Inflammatory macrophage (primary cell): ENCODE data around the gene NAGS.
A peak's percentile ranks its signal among the peaks of the same experiment; 100 is the strongest.
"Not testable (repeated sequence)": the region's sequence is repeated elsewhere in the genome, so short reads cannot be mapped to it uniquely, and the experiment has no call there.

Experiments
- DNase-seq, 2 donors: peaks; one replicate each; pipeline ENCODE4 v3.0.0-alpha.2; 2020 to 2022

Gene NAGS

GRCh38 chr17:43984521-43984920, 19.9 kb upstream of the NAGS start:
- DNase-seq: no peak

DNA sequence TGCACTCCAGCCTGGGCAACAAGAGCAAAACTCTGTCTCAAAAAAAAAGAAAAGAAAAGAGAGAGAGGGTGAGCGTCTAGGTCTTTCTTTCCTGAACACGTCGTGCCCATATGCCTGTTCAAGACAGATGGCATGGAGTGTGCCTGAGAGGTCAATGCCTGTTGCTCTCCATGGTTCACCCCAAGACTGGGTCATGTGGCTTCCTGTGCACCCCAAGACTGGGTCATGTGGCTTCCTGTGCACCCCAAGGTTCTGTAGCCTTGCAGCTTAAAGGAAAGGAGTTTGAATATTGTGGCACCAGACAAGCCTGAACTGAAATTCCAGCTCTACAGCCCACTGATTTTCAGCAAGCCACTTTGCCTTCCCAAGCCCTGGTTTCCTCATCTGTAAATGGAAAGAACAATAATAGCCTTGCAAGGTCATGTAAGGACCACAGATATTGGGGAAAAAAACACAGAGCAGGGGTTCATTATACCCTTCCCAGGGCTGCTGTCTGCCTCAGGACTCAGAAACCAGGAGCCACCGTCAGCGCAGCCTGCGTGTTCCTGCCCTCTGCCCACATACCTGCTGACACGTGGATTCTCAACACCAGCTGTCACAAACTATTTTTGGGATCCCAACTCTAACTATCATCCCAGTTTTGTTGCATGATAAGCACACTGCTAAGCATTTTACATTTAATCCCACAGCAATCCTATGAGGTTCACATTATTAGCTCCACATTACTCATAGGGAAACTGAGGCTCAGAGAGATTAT, 18.0 kb upstream of the NAGS start:
- no peak for DNase-seq

DNA sequence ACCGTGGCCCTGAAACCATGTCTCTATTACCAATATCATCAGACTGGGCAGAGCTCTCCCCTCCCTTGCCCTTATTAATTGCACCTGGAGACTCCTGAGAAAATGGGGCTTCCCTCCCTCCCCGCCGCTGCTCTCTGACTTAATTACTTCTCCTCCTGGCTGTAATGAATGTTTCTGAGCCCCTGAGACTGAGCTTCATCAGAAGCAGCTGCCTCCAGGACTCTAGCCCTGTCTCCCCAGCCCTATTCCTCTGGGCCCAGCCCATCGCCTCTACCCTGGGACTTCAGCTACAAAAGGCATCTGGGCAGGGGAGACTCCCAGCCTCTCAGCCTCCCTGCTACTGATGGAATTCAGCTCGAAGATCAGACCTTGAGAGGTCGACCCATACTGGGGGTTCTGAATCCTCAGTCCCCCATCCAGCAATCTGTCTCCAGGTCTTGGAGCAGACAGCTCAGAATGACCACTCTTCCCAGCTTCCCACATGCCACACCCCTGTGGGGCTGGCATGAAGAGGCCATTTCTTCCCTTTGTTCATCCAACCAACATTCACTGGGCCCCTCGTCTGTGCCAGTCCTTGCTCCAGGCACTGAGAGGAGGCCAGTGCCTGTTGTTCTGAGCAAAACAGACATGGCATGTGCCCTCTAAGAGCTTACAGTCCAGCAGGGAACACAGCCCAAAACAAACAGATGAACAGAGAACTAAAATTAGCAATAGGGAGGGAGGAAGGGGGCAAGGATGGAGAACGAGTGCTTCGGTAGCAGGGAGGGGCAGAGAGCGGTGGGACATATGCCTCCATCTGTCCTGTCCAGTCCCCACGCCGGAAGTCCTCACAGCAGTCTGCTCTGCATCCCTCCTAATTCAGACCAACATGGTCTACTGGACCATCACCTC, 17.0 kb upstream of the NAGS start:
- DNase-seq: no peak

- DNase-seq: no peak
These were observed 16.1 kb upstream of the NAGS start for GRCh38 chr17:43988301-43988700.

DNA sequence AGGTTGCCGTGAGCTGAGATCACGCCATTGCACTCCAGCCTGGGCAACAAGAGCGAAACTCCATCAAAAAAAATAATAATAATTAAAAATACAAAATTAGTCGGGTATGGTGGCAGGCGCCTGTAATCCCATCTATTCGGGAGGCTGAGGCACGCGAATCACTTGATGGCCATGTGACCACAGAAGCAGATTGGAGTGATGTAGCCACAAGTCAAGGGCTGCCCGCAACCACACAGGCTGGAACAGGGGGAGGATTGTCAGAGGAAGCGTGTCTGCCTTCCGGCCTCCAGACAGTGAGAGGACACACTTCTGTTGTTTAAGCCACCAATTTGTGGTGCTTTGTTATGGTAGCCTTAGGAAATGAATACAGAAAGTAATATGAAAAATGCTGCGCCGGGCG, 11.8 kb upstream of the NAGS start:
- DNase-seq: no peak

DNA sequence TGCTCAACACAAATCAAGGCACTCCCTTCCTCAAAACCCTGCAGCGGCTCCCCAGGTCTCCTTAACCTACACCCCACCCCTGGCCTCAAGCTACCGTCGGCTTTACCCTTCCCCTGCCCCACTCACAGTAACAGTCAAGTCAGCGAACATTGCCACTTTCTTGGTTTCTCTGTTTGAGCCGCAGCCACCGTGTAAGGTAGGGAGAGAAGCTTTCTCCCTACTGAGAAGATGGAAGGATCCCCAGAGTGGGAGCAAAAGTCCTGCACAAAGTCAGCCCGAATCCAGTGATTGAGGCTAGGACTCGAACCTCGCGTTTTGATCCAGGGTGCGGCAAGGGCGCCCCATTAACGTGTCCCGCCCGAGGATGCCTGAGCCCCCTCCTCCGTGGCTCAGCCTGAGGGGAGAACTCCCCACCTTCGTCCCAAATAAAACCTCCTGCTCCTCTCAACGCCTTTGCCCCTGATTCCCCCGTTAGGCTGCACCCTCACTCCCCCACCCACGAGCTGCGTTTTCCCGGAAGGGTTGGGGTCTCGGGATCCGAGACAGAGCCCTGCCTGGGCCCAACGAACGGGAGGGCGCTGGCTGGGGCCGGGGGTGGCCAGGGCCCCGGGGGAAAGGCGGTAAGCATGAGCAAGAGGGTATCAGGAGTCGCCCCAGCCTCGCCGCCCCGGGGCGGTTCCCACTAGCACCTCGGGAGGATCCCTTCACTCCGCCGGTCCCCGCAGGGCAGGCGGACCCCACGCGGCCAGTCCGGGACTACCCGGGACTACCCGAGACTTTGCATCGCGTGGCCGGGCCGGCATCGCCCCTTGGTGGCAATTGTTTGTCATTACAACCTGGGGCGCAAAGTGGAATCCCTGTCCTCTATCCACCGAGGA, 9.9 kb upstream of the NAGS start:
- peak; percentile 48 to 67 for DNase-seq

- DNase-seq: no peak
These were observed 9.3 kb upstream of the NAGS start for GRCh38 chr17:43995150-43995471.

DNA sequence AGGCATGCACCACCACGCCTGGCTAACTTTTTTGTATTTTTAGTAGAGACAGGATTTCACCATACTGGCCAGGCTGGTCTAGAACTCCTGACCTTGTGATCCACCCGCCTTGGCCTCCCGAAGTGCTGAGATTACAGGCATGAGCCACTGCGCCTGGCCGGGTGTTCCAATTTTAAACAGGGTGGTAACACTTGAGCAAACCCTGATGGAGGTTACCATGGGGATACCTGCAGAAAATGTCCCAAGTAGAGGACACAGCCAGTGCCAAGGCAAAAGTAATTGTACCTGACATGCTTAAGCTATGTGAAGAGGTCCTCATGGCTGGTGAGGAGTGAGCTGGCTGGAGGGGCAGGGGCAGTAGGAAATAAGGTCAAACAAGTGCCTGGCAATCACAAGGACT, 7.2 kb upstream of the NAGS start:
- DNase-seq: not testable (repeated sequence)

- peak; percentile 55 to 60 for DNase-seq
These were observed 5.9 kb upstream of the NAGS start for GRCh38 chr17:43998552-43998951.

DNA sequence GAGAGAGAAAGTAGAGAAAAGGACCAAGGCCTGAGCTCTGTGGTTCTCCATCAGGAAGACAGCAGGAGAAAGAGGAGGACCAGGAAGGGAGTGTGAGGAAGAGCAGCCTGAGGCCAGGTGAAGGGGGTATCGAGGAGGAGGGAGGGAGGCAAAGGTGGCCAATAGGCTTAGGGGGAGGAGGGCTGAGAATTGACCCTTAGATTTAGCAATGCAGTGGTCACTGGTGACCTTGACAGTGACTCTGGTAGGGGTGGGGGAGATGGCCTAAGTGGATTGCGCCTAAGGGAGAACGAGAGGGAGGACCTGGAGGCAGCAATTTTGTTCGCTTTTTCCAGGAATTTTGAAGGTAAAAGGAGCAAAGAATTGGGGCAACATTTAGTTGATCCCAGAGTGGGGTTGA, 5.4 kb upstream of the NAGS start:
- DNase-seq: no peak

DNA sequence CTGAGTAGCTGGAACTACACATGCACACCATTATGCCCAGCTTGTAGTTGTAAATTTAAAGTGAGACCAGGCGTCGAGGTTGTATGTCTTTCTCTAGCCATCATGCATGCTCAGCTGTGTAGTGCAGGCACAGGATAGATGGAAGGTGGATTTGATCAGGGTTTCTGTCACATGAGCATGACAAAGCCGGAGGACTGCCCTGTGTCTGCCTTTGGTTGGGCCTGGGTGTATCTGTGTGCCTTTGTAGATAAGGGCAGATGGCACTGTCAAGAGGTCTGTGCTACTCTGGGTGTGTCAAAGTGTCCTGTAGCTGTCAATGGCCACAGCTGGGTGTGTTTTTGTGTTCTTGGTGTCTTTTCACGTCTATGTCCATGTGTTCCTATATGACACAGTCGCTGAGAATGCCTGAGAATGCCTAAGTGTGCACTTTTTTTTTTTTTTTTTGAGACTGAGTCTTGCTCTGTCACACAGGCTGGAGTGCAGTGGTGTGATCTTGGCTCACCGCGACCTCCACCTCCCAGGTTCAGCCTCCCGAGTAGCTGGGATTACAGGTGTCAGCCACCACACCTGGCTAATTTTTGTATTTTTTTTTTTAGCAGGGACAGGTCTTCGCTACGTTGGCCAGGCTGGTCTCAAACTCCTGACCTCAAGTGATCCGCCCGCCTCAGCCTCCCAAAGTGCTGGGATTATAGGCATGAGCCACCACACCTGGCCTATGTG, 4.1 kb upstream of the NAGS start:
- no peak for DNase-seq

- DNase-seq: no peak
These were observed 3.5 kb upstream of the NAGS start for GRCh38 chr17:44000871-44001460.

DNA sequence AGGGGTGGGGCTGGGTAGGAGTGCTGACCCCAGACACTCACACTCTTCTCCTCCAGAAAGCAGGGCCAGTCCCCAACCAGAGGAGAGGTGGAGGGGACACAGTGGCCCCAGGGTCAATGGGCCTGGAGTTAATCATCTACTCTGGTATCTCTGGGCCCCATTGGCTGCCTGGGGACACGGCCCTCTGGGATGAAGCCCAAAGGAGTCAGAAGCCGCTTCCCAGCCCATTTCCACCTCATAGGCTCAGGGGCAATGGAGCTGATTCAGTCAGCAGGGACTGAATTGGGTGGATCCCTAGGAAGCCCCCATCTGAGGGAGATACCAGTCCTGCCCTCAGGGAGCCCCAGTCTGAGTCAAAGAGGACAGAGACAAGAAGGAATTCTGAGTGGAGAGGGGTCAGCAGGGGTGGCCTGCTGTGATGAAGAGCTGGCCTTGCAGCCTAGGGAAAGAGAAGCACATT, 2.9 kb upstream of the NAGS start:
- DNase-seq: no peak

- no peak for DNase-seq
These were observed 2.1 kb upstream of the NAGS start for GRCh38 chr17:44002141-44002848.

DNA sequence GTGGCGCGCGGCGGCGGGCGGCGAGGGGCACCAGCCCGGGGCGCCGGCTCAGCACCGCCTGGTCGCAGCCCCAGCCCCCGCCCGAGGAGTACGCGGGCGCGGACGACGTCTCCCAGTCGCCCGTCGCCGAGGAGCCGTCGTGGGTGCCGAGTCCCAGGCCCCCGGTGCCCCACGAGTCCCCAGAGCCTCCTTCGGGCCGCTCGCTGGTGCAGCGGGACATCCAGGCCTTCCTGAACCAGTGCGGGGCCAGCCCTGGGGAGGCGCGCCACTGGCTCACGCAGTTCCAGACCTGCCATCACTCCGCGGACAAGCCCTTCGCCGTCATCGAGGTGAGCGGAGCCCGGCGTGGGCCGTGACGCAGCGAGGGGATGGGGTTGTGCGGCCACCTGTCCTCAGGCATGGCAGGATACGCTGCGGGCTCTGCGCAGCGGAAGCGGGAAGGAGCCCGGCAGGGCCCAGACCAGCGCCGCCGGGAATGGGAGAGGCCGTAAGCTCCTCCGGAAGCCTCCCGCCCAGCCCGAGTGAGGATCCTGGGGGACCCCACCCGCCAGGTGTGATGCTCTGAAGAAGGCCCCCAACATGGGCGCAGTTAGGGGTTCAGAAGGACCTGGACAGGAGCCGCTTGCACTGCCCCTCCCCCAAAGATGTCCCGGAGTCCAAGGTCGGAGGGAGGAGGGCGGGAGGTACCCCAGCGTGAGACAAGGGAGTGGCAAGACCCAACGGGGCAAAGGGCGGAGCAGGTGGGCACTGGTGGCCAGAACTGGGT, 522 bp downstream of the NAGS start:
- no peak for DNase-seq

DNA sequence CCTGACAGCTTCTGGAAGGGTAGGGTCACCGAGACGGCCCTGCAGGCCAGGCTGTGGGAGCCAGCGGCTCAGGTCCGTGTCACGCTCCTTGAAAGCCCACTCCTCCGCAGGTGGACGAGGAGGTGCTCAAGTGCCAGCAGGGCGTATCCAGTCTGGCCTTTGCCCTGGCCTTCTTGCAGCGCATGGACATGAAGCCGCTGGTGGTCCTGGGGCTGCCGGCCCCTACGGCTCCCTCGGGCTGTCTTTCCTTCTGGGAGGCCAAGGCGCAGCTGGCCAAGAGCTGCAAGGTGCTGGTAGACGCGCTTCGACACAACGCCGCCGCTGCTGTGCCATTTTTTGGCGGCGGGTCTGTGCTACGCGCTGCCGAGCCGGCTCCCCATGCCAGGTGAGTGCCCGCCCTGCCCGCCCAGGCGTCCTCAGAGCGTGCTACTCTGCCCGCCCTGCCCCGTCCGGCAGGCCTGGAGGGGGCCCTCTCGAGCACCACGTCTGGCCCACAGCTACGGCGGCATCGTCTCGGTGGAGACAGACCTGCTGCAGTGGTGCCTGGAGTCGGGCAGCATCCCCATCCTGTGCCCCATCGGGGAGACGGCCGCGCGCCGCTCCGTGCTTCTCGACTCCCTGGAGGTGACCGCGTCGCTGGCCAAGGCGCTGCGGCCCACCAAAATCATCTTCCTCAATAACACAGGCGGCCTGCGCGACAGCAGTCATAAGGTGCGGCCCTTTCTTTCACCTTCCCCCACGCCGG, 1.3 kb downstream of the NAGS start:
- DNase-seq: no peak

DNA sequence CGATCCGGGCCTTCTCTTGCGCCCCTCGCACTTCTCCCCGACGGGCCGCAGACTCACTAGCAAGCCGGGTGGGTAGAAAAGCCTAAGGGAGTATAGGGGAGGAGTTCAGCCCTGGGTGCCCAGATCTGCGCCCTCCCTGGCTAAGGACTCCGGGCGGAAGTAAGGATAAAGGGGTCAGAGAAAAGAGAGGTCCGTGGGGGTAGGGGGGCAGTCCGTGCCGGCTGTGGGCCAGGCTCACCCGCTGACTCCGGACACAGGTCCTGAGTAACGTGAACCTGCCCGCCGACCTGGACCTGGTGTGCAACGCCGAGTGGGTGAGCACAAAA, 1.8 kb downstream of the NAGS start:
- DNase-seq: no peak

DNA sequence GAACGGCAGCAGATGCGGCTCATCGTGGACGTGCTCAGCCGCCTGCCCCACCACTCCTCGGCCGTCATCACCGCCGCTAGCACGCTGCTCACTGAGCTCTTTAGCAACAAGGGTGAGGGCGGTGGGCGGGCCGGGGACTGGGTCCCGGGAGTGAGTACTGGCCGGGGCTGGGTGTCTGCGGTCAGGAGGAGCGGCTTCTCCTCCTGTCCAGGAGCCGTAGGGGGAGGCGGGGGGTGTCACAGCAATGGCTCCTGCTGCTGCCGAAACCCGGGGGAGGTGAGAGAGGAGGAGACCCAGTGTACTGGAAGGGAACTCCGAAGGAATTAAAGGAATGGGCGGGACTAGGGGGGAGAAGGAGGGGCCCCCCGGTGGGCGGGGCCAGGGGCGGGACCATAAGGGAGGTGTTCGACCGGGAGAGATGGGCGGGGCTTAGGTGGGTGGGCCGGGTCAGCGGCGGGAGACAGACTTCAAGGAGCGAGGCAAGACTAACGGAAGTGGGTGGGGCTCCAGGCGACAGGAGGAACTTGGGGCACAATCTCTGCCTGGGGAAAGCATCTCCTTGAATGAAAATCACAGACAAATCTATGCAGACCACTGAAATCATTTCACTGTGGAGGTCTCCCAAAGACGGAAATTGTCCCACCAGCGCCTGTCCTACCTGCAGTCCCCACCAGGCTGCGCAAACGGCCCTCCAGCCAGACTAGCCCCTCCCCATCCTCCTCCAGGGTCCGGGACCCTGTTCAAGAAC, 2.4 kb downstream of the NAGS start:
- DNase-seq: peak; percentile 98 to 99
